ENCODE data around the gene TNPO1. TPM values are rescaled to one million over a fixed set of nuclear protein-coding genes. Genes with fewer than 3 reads are reported as not detected.
"Not testable (repeated sequence)": the region's sequence is repeated elsewhere in the genome, so short reads cannot be mapped to it uniquely, and the experiment has no call there.

The TNPO1 gene
- total and polyA plus RNA-seq, 11 donors, result 6.4 to 92.2 (median 67.2) TPM

DNA sequence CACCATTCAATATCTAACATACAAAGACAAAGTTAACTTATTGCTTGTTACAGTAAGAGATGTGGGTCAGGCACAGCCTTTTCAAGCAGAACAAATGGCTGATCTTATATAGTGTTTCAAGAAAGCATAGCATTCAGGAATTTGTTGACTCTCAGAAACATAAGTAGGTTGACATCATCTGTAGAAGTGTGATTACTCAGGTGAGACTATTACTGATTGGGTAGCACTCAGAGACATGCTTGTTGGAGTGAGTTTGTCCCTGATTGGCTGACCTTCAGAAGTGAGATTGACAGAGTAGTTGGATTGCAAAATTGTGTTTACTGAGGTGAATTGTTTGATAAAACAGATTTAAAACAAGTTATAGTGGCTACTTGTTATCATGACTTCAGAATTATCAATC lies 30.7 kb upstream of the TNPO1 start:
- no peak for DNase-seq
- Histone ChIP-seq H3K36me3 (no peaks in the 10 kb centered on the region), H3K4me1 (no peaks in the 10 kb centered on the region), H3K9me3 (peaks cover 0 to 3% (median 0%) of the 10 kb centered on the region in 12 donors), H3K27ac (no peak overlapping the region), H3K27me3 (no peaks in the 10 kb centered on the region), H3K4me3 (no peak overlapping the region)
- no peak for TF ChIP-seq POLR2A (IDR thresholded peaks at IDR 0.05)
- intact Hi-C loops (cut with DNase I), result no loop called here
- ATAC-seq, result no peak

DNA sequence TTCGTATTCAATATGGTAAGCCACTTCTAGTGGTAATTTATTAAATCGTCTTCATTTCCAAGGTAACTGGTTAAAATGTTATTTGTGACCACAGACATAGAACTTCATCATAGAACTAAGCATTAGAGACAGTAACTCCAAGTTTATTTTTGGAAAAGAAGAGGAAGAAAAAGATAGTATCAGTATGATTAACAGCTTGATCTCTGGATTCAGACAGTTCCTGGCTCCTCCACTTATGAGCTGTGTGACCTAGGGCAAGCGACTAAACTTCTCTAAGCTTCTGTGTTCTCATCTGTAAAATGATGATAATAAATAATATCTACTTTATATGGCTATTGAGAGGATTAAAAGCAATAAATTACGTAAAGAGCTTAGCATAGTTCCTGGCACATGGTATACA lies 29.8 kb upstream of the TNPO1 start:
- Histone ChIP-seq H3K36me3 (no peaks in the 10 kb centered on the region), H3K9me3 (no peaks in the 10 kb centered on the region), H3K27me3 (no peaks in the 10 kb centered on the region), H3K4me3 (no peak overlapping the region), H3K4me1 (no peaks in the 10 kb centered on the region), H3K27ac (no peak overlapping the region)
- intact Hi-C loops (cut with DNase I), result no loop called here
- TF ChIP-seq, protein P1, sequence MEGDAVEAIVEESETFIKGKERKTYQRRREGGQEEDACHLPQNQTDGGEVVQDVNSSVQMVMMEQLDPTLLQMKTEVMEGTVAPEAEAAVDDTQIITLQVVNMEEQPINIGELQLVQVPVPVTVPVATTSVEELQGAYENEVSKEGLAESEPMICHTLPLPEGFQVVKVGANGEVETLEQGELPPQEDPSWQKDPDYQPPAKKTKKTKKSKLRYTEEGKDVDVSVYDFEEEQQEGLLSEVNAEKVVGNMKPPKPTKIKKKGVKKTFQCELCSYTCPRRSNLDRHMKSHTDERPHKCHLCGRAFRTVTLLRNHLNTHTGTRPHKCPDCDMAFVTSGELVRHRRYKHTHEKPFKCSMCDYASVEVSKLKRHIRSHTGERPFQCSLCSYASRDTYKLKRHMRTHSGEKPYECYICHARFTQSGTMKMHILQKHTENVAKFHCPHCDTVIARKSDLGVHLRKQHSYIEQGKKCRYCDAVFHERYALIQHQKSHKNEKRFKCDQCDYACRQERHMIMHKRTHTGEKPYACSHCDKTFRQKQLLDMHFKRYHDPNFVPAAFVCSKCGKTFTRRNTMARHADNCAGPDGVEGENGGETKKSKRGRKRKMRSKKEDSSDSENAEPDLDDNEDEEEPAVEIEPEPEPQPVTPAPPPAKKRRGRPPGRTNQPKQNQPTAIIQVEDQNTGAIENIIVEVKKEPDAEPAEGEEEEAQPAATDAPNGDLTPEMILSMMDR (IDR thresholded peaks at IDR 0.05), result no peak
- 87 to 92% (median 89%) methylated on average over 4 of the region's 4 CpGs for WGBS, 4 donors
- DNase-seq (no peak), ATAC-seq (no peak)

DNA sequence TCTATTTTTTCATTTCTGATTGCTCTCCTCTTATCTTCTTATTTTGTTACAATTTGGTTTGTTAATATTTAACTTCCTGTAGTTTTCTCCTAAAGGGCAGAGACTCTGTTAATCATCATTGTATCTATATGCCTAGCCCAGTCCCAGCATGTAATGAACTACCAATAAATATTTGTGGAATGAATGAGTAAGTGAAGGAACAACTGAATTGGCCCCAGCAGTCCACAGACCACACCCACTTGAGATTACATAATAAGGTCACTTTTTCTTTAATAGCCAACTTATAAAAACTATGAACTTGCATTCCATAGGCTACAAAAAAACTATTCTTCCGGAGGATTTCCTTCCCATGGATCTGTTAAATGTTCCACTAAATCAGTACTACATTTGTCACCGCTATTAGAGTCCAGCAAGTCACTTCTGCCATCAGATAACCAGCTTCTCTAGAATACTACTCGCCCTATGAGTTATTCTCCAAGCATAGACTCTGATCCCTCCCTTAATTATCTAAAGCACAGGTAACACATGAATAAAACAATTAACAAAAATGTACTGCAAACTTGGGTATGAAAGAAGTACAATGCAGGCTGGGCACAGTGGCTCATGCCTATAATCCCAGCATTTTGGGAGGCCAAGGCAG lies 27.5 kb upstream of the TNPO1 start:
- H3K36me3 ChIP-seq, result no peaks in the 10 kb centered on the region
- H3K9me3 ChIP-seq, result no peaks in the 10 kb centered on the region
- H3K27me3 ChIP-seq, result no peaks in the 10 kb centered on the region
- intact Hi-C loops (cut with DNase I), result no loop called here
- H3K4me3 ChIP-seq, result no peak overlapping the region
- DNase-seq, result no peak
- no peak for ATAC-seq
- H3K27ac ChIP-seq, result no peak overlapping the region
- WGBS, 4 donors, result 53 to 84% (median 76%) methylated on average over 3 of the region's 3 CpGs
- no peaks in the 10 kb centered on the region for H3K4me1 ChIP-seq
- TF ChIP-seq POLR2A (IDR thresholded peaks at IDR 0.05), result no peak
- TF ChIP-seq, protein P1 (IDR thresholded peaks at IDR 0.05), result no peak

DNA sequence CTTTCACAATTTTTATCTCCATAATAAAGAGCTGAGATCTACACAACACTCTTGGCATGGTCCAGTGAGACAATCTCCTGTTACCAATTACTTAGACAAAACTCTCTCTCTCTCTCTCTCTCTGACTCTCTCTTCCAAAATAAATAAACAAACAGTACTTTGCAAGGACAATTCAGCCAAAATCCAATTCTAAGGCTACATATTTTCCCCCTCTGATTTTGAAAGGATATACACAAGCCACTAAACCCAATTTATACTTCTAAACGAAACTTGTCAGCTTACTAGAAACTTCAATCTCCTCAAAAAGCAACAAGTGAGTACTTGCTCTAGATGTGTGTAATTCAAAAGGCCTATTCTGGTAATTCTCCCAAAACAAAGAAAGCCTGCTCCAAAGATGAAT lies 26.3 kb upstream of the TNPO1 start:
- TF ChIP-seq, protein P1 (IDR thresholded peaks at IDR 0.05), result no peak
- TF ChIP-seq POLR2A (IDR thresholded peaks at IDR 0.05), result no peak
- 64 to 78% (median 71%) methylated on average over 1 of the region's 1 CpG for WGBS, 4 donors
- DNase-seq (no peak), ATAC-seq (no peak)
- no peak overlapping the region for H3K27ac ChIP-seq
- intact Hi-C loops (cut with DNase I), result no loop called here
- H3K4me3 ChIP-seq, result no peak overlapping the region
- no peaks in the 10 kb centered on the region for H3K9me3 ChIP-seq
- no peaks in the 10 kb centered on the region for H3K27me3 ChIP-seq
- H3K4me1 ChIP-seq, result no peaks in the 10 kb centered on the region
- no peaks in the 10 kb centered on the region for H3K36me3 ChIP-seq

DNA sequence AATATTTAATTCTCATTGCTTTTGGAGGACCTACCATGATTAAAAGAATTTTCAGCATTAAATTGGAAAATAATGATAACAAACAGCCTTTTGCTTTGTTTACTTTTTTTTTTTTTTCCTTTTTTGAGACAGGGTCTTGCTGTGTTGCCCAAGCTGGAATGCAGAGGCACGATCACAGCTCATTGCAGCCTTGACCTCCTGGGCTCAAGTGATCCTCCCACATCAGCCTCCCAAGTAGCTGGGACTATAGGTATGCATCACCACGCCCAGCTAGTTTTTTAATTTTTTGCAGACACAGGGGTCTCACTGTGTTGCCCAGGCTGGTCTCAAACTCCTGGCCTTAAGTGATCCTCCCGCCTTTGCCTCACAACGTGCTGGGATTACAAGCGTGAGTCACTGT lies 23.8 kb upstream of the TNPO1 start:
- H3K27ac ChIP-seq; H3K36me3 ChIP-seq; DNase-seq; H3K4me1 ChIP-seq; H3K27me3 ChIP-seq; H3K4me3 ChIP-seq; ATAC-seq; intact Hi-C loops (cut with DNase I); H3K9me3 ChIP-seq: not testable (repeated sequence)
- WGBS, 4 donors, result 88 to 94% (median 92%) methylated on average over 5 of the region's 5 CpGs
